ENCODE data around the gene SYNDIG1.
"Not testable (repeated sequence)": the region's sequence is repeated elsewhere in the genome, so short reads cannot be mapped to it uniquely, and the experiment has no call there.

The SYNDIG1 gene

GRCh38 chr20:24611360-24612140, 142.1 kb downstream of the SYNDIG1 start:
- Mint-ChIP-seq H3K27me3 (ENCODE audit: low read depth) (no peaks in the 10 kb centered on the region), H3K4me1 (ENCODE audit: low read depth) (no peaks in the 10 kb centered on the region), H3K27ac (no peak overlapping the region)

GRCh38 chr20:24612799-24613775, 143.7 kb downstream of the SYNDIG1 start:
- Mint-ChIP-seq H3K27me3 (ENCODE audit: low read depth) (no peaks in the 10 kb centered on the region), H3K4me1 (ENCODE audit: low read depth) (no peaks in the 10 kb centered on the region), H3K27ac (no peak overlapping the region), H3K4me3 (no peak overlapping the region), H3K36me3 (ENCODE audit: low read depth) (no peaks in the 10 kb centered on the region), H3K9me3 (no peaks in the 10 kb centered on the region)

More at GRCh38 chr20:24611360-24612140, 142.1 kb downstream of the SYNDIG1 start:
- no peaks in the 10 kb centered on the region for H3K9me3 Mint-ChIP-seq
- H3K4me3 Mint-ChIP-seq = no peak overlapping the region
- no peaks in the 10 kb centered on the region for H3K36me3 Mint-ChIP-seq (ENCODE audit: low read depth)

GRCh38 chr20:24614341-24614740, 144.9 kb downstream of the SYNDIG1 start:
- no peak overlapping the region for H3K4me3 Mint-ChIP-seq
- no peaks in the 10 kb centered on the region for H3K27me3 Mint-ChIP-seq (ENCODE audit: low read depth)
- H3K4me1 Mint-ChIP-seq (ENCODE audit: low read depth) = no peaks in the 10 kb centered on the region
- no peaks in the 10 kb centered on the region for H3K36me3 Mint-ChIP-seq (ENCODE audit: low read depth)
- no peaks in the 10 kb centered on the region for H3K9me3 Mint-ChIP-seq
- H3K27ac Mint-ChIP-seq = no peak overlapping the region

- Mint-ChIP-seq H3K9me3 (no peaks in the 10 kb centered on the region), H3K27ac (no peak overlapping the region), H3K36me3 (ENCODE audit: low read depth) (no peaks in the 10 kb centered on the region), H3K4me1 (ENCODE audit: low read depth) (no peaks in the 10 kb centered on the region), H3K4me3 (no peak overlapping the region), H3K27me3 (ENCODE audit: low read depth) (no peaks in the 10 kb centered on the region)
Measured at GRCh38 chr20:24615353-24615752, 145.9 kb downstream of the SYNDIG1 start.

- no peaks in the 10 kb centered on the region for H3K9me3 Mint-ChIP-seq
- no peak overlapping the region for H3K27ac Mint-ChIP-seq
- H3K4me3 Mint-ChIP-seq = no peak overlapping the region
- no peaks in the 10 kb centered on the region for H3K27me3 Mint-ChIP-seq (ENCODE audit: low read depth)
- H3K4me1 Mint-ChIP-seq (ENCODE audit: low read depth) = no peaks in the 10 kb centered on the region
- no peaks in the 10 kb centered on the region for H3K36me3 Mint-ChIP-seq (ENCODE audit: low read depth)
Measured at GRCh38 chr20:24616258-24617079, 147.0 kb downstream of the SYNDIG1 start.

- Mint-ChIP-seq H3K9me3 (no peaks in the 10 kb centered on the region), H3K4me3 (no peak overlapping the region), H3K27me3 (ENCODE audit: low read depth) (peaks cover 4% of the 10 kb centered on the region), H3K27ac (no peak overlapping the region), H3K4me1 (ENCODE audit: low read depth) (no peaks in the 10 kb centered on the region), H3K36me3 (ENCODE audit: low read depth) (no peaks in the 10 kb centered on the region)
Measured at GRCh38 chr20:24617080-24617432, 147.6 kb downstream of the SYNDIG1 start.

GRCh38 chr20:24617757-24618450, 148.5 kb downstream of the SYNDIG1 start:
- H3K4me1 Mint-ChIP-seq (ENCODE audit: low read depth) = no peaks in the 10 kb centered on the region
- H3K27me3 Mint-ChIP-seq (ENCODE audit: low read depth) = peaks cover 4% of the 10 kb centered on the region
- no peak overlapping the region for H3K27ac Mint-ChIP-seq
- H3K36me3 Mint-ChIP-seq (ENCODE audit: low read depth) = no peaks in the 10 kb centered on the region
- H3K9me3 Mint-ChIP-seq = no peaks in the 10 kb centered on the region
- no peak overlapping the region for H3K4me3 Mint-ChIP-seq

- no peaks in the 10 kb centered on the region for H3K4me1 Mint-ChIP-seq (ENCODE audit: low read depth)
- H3K27me3 Mint-ChIP-seq (ENCODE audit: low read depth) = peaks cover 4% of the 10 kb centered on the region
- no peaks in the 10 kb centered on the region for H3K36me3 Mint-ChIP-seq (ENCODE audit: low read depth)
- no peaks in the 10 kb centered on the region for H3K9me3 Mint-ChIP-seq
- no peak overlapping the region for H3K27ac Mint-ChIP-seq
- H3K4me3 Mint-ChIP-seq = no peak overlapping the region
Measured at GRCh38 chr20:24618739-24619138, 149.3 kb downstream of the SYNDIG1 start.

GRCh38 chr20:24619212-24619611, 149.8 kb downstream of the SYNDIG1 start:
- Mint-ChIP-seq H3K36me3 (ENCODE audit: low read depth) (no peaks in the 10 kb centered on the region), H3K27ac (no peak overlapping the region), H3K9me3 (no peaks in the 10 kb centered on the region), H3K4me3 (no peak overlapping the region), H3K4me1 (ENCODE audit: low read depth) (no peaks in the 10 kb centered on the region), H3K27me3 (ENCODE audit: low read depth) (peaks cover 4% of the 10 kb centered on the region)

- H3K27me3 Mint-ChIP-seq (ENCODE audit: low read depth) = peaks cover 4% of the 10 kb centered on the region
- no peak overlapping the region for H3K4me3 Mint-ChIP-seq
- H3K4me1 Mint-ChIP-seq (ENCODE audit: low read depth) = no peaks in the 10 kb centered on the region
- H3K27ac Mint-ChIP-seq = no peak overlapping the region
- H3K9me3 Mint-ChIP-seq = no peaks in the 10 kb centered on the region
- no peaks in the 10 kb centered on the region for H3K36me3 Mint-ChIP-seq (ENCODE audit: low read depth)
Measured at GRCh38 chr20:24620937-24621519, 151.6 kb downstream of the SYNDIG1 start.

GRCh38 chr20:24622856-24623255, 153.4 kb downstream of the SYNDIG1 start:
- H3K27me3 Mint-ChIP-seq (ENCODE audit: low read depth) = peaks cover 4% of the 10 kb centered on the region
- no peaks in the 10 kb centered on the region for H3K4me1 Mint-ChIP-seq (ENCODE audit: low read depth)
- no peak overlapping the region for H3K27ac Mint-ChIP-seq
- H3K36me3 Mint-ChIP-seq (ENCODE audit: low read depth) = no peaks in the 10 kb centered on the region
- no peaks in the 10 kb centered on the region for H3K9me3 Mint-ChIP-seq
- H3K4me3 Mint-ChIP-seq = no peak overlapping the region

GRCh38 chr20:24626141-24626540, 156.7 kb downstream of the SYNDIG1 start:
- not testable (repeated sequence) for H3K27ac Mint-ChIP-seq; H3K9me3 Mint-ChIP-seq; H3K4me3 Mint-ChIP-seq; H3K27me3 Mint-ChIP-seq (ENCODE audit: low read depth); H3K4me1 Mint-ChIP-seq (ENCODE audit: low read depth); H3K36me3 Mint-ChIP-seq (ENCODE audit: low read depth)

- Mint-ChIP-seq H3K9me3 (no peaks in the 10 kb centered on the region), H3K4me1 (ENCODE audit: low read depth) (peaks cover 4% of the 10 kb centered on the region), H3K27me3 (ENCODE audit: low read depth) (no peaks in the 10 kb centered on the region), H3K36me3 (ENCODE audit: low read depth) (no peaks in the 10 kb centered on the region), H3K4me3 (no peak overlapping the region), H3K27ac (no peak overlapping the region)
Measured at GRCh38 chr20:24627291-24627690, 157.9 kb downstream of the SYNDIG1 start.
